Measurements from ENCODE around the gene RIC1. TPM values are rescaled to one million over a fixed set of nuclear protein-coding genes. Genes with fewer than 3 reads are reported as not detected.

RIC1 gene
- total and polyA plus RNA-seq, 2 of the 4 experiments (the other 2 are of a cell fraction): 28.8 to 76.9 TPM

DNA sequence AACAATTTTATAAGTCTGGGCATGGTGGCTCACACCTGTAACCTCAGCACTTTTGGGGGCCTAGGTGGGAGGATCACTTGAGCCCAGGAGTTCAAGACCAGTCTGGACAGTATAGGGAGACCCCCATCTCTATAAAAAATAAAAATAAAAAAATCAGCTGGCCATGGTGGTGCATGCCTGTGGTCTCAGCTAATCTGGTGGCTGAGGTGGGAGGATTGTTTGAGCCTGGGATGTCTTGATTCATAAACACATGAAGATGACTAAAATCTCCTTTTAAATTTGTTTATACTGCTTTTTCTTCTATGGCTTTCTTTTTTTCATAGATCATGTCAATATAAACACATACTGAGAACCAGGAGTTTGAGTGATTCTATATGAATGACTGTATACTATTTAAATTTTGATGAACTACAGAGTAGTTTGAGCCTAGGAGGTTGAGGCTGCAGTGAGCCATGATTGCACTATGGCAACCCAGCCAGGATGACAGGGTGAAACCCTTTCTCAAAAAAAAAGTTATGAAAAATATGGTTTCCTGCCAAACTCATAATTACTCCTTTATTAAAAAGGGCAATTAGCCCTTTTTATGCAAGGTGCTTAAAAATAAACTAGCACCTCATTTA, 14.2 kb downstream of the RIC1 start:
- 0 out of 2 replicates have a peak overlapping the region, but pooled peaks have one; percentile 34 for H3K27ac ChIP-seq (ENCODE audit: insufficient read depth, low read length)
- H4K91ac ChIP-seq (ENCODE audit: insufficient read depth, low read depth, low read length): no peak overlapping the region
- no peak overlapping the region for H2BK20ac ChIP-seq (ENCODE audit: low read depth, low read length)
- H3K4ac ChIP-seq (ENCODE audit: low read depth, low read length): no peak overlapping the region; the same call in 1 of the 2 replicates
- peaks cover 2% of the 10 kb centered on the region; the same call in 1 of the 2 replicates for H3K9me3 ChIP-seq (ENCODE audit: control insufficient read depth, insufficient read depth, low read length)
- no peak overlapping the region for H2BK15ac ChIP-seq (ENCODE audit: low read depth, low read length)
- H2BK120ac ChIP-seq (ENCODE audit: low read depth, low read length): no peak overlapping the region
- no peak overlapping the region for H3K4me3 ChIP-seq (ENCODE audit: insufficient read depth, low read depth, low read length)
- H3K18ac ChIP-seq (ENCODE audit: low read depth, low read length): no peak overlapping the region
- intact Hi-C loops (cut with micrococcal nuclease) (loop anchor here (10.0 kb wide), 1 partner anchor 52 kb away; no protein-coding TSS in a partner anchor), dilution Hi-C loops (cut with HindIII; ENCODE audit: low sequenced_read_pairs, unreplicated experiment) (no loop called here), in situ Hi-C loops (cut with MboI; ENCODE audit: low sequenced_read_pairs) (no loop called here)
- ChIA-PET POLR2A (ENCODE audit: unreplicated experiment) (no interaction called here), CTCF (no interaction called here)
- H2BK5ac ChIP-seq (ENCODE audit: low read depth, low read length, poor library complexity, severe bottlenecking): peak overlapping the region; percentile 55
- DNase-seq: peak; percentile 76
- H2AK9ac ChIP-seq (replicated peaks; ENCODE audit: low read depth, low read length, poor library complexity): no peak overlapping the region
- peak; percentile 74 for ATAC-seq (ENCODE audit: low read depth)
- H3K4me2 ChIP-seq (ENCODE audit: low read depth, low read length): no peak overlapping the region
- H3K14ac ChIP-seq (replicated peaks; ENCODE audit: low read depth, low read length): no peak overlapping the region
- peaks cover 90% of the 10 kb centered on the region for H4K20me1 ChIP-seq (ENCODE audit: insufficient read depth, low read length)
- H3K23ac ChIP-seq (ENCODE audit: low read depth, low read length): no peak overlapping the region
- peaks cover 5% of the 10 kb centered on the region; the same call in 1 of the 2 replicates for H3K36me3 ChIP-seq (ENCODE audit: control insufficient read depth, insufficient read depth, low read length)
- H3K27me3 ChIP-seq (ENCODE audit: control insufficient read depth, insufficient read depth, low read length): no peaks in the 10 kb centered on the region
- BruUV-seq (replicated peaks): no TSS peak
- H3K9me1 ChIP-seq (ENCODE audit: insufficient read depth, low read length): peaks cover 6% of the 10 kb centered on the region
- no peak overlapping the region for H3K9ac ChIP-seq (ENCODE audit: low read depth, low read length)
- TF ChIP-seq CHD1 (IDR thresholded peaks at IDR 0.05; ENCODE audit: low read depth, low read length) (no peak), NFE2L2 (IDR thresholded peaks at IDR 0.05; ENCODE audit: low read depth, low read length) (no peak), SMC3 (IDR thresholded peaks at IDR 0.05; ENCODE audit: low read depth, low read length) (no peak), MXI1 (IDR thresholded peaks at IDR 0.05; ENCODE audit: borderline replicate concordance, low read depth, low read length) (no peak), BHLHE40 (IDR thresholded peaks at IDR 0.05; ENCODE audit: low read depth, low read length) (no peak), MAZ (IDR thresholded peaks at IDR 0.05; ENCODE audit: borderline replicate concordance, low read depth, low read length) (no peak), RFX5 (IDR thresholded peaks at IDR 0.05; ENCODE audit: low read depth, low read length) (no peak), RAD21 (IDR thresholded peaks at IDR 0.05; ENCODE audit: low read length) (no peak), POLR2A (IDR thresholded peaks at IDR 0.05; ENCODE audit: low read depth, low read length) (no peak), RCOR1 (IDR thresholded peaks at IDR 0.05; ENCODE audit: insufficient replicate concordance, low read length) (no peak), CEBPB (IDR thresholded peaks at IDR 0.05; ENCODE audit: low read depth, low read length) (no peak), FOS (IDR thresholded peaks at IDR 0.05; ENCODE audit: low read depth, low read length) (no peak), MAFK (IDR thresholded peaks at IDR 0.05; ENCODE audit: low read depth, low read length) (no peak)
- TF ChIP-seq, protein P1, sequence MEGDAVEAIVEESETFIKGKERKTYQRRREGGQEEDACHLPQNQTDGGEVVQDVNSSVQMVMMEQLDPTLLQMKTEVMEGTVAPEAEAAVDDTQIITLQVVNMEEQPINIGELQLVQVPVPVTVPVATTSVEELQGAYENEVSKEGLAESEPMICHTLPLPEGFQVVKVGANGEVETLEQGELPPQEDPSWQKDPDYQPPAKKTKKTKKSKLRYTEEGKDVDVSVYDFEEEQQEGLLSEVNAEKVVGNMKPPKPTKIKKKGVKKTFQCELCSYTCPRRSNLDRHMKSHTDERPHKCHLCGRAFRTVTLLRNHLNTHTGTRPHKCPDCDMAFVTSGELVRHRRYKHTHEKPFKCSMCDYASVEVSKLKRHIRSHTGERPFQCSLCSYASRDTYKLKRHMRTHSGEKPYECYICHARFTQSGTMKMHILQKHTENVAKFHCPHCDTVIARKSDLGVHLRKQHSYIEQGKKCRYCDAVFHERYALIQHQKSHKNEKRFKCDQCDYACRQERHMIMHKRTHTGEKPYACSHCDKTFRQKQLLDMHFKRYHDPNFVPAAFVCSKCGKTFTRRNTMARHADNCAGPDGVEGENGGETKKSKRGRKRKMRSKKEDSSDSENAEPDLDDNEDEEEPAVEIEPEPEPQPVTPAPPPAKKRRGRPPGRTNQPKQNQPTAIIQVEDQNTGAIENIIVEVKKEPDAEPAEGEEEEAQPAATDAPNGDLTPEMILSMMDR (conservative IDR thresholded peaks at IDR 0.05; ENCODE audit: low read depth, low read length): no peak
- TF ChIP-seq, protein P2, sequence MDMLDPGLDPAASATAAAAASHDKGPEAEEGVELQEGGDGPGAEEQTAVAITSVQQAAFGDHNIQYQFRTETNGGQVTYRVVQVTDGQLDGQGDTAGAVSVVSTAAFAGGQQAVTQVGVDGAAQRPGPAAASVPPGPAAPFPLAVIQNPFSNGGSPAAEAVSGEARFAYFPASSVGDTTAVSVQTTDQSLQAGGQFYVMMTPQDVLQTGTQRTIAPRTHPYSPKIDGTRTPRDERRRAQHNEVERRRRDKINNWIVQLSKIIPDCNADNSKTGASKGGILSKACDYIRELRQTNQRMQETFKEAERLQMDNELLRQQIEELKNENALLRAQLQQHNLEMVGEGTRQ (IDR thresholded peaks at IDR 0.05; ENCODE audit: low read depth, low read length): no peak
- TF ChIP-seq, protein P3, sequence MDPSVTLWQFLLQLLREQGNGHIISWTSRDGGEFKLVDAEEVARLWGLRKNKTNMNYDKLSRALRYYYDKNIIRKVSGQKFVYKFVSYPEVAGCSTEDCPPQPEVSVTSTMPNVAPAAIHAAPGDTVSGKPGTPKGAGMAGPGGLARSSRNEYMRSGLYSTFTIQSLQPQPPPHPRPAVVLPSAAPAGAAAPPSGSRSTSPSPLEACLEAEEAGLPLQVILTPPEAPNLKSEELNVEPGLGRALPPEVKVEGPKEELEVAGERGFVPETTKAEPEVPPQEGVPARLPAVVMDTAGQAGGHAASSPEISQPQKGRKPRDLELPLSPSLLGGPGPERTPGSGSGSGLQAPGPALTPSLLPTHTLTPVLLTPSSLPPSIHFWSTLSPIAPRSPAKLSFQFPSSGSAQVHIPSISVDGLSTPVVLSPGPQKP (IDR thresholded peaks at IDR 0.05; ENCODE audit: borderline replicate concordance, low read depth, low read length): no peak
- H3K56ac ChIP-seq (ENCODE audit: extremely low read depth, insufficient read depth, low read length): no peak overlapping the region
- peaks cover 8% of the 10 kb centered on the region for H3K4me1 ChIP-seq (ENCODE audit: control insufficient read depth, insufficient read depth, low read length)
- no peak overlapping the region for H2AK5ac ChIP-seq (ENCODE audit: low read depth, low read length)
- no peak overlapping the region for H2AFZ ChIP-seq (replicated peaks; ENCODE audit: low read length, poor library complexity)
- H3K79me1 ChIP-seq (ENCODE audit: low read depth in 1 of 2, low read length in 2 of 2): peaks cover 0 to 51% of the 10 kb centered on the region in 2 experiments; a peak in 3 of 4 replicates
- no peak overlapping the region for H4K8ac ChIP-seq (ENCODE audit: low read depth in 2 of 2, low read length in 2 of 2)
- no peak overlapping the region for H4K5ac ChIP-seq (ENCODE audit: low read depth, low read length)
